Measurements from ENCODE around the gene SLC23A2. TPM values are rescaled to one million over a fixed set of nuclear protein-coding genes. Genes with fewer than 3 reads are reported as not detected.
"Not testable (repeated sequence)": the region's sequence is repeated elsewhere in the genome, so short reads cannot be mapped to it uniquely, and the experiment has no call there.

Gene SLC23A2
- total RNA-seq, 1 experiment from 2014 or later: 14.6 TPM

DNA sequence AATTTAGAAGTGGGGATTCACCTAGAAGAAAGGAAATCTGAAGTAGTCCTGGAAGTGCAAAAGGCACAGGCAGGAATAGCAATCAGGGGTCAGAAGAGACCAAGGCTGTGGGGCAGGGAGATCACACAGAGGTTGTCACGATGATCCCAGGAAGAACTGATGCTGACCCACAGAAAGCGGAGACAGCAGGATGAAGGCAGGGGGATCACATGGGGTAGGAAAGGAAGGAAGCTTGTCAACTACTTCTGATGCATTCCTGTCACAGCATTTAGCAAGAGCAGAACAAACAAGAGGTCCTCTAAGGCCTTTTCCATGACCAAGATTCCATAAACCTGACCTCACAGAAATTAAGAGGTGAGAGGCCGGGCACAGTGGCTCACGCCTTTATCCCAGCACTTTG, 79.1 kb downstream of the SLC23A2 start:
- Histone ChIP-seq H3K27ac (ENCODE audit: low read length) (no peak overlapping the region), H3K36me3 (ENCODE audit: control insufficient read depth, insufficient read depth, low read length) (no peaks in the 10 kb centered on the region), H3K4me1 (ENCODE audit: control insufficient read depth, insufficient read depth, low read length) (no peaks in the 10 kb centered on the region), H3K27me3 (ENCODE audit: control insufficient read depth, insufficient read depth, low read length) (no peaks in the 10 kb centered on the region), H3K4me3 (ENCODE audit: low read depth in 2 of 2, low read length in 2 of 2) (no peak overlapping the region), H3K9me3 (ENCODE audit: control insufficient read depth, insufficient read depth, low read depth, low read length) (no peaks in the 10 kb centered on the region)
- CTCF ChIA-PET: interaction anchor here (0.7 kb wide), 1 partner anchor 33 kb away, joined by 3 read pairs; no protein-coding TSS in a partner anchor
- no TSS peak for BruUV-seq (replicated peaks)
- TF ChIP-seq, protein P1, sequence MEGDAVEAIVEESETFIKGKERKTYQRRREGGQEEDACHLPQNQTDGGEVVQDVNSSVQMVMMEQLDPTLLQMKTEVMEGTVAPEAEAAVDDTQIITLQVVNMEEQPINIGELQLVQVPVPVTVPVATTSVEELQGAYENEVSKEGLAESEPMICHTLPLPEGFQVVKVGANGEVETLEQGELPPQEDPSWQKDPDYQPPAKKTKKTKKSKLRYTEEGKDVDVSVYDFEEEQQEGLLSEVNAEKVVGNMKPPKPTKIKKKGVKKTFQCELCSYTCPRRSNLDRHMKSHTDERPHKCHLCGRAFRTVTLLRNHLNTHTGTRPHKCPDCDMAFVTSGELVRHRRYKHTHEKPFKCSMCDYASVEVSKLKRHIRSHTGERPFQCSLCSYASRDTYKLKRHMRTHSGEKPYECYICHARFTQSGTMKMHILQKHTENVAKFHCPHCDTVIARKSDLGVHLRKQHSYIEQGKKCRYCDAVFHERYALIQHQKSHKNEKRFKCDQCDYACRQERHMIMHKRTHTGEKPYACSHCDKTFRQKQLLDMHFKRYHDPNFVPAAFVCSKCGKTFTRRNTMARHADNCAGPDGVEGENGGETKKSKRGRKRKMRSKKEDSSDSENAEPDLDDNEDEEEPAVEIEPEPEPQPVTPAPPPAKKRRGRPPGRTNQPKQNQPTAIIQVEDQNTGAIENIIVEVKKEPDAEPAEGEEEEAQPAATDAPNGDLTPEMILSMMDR (IDR thresholded peaks at IDR 0.05): no peak
- TF ChIP-seq POLR2AphosphoS5 (IDR thresholded peaks at IDR 0.05; ENCODE audit: low read depth, low read length) (no peak), SIN3A (IDR thresholded peaks at IDR 0.05; ENCODE audit: borderline replicate concordance, insufficient read depth, low read depth, low read length) (no peak), TCF7L2 (IDR thresholded peaks at IDR 0.05; ENCODE audit: low read depth, low read length) (no peak)
- TF ChIP-seq, protein P2, sequence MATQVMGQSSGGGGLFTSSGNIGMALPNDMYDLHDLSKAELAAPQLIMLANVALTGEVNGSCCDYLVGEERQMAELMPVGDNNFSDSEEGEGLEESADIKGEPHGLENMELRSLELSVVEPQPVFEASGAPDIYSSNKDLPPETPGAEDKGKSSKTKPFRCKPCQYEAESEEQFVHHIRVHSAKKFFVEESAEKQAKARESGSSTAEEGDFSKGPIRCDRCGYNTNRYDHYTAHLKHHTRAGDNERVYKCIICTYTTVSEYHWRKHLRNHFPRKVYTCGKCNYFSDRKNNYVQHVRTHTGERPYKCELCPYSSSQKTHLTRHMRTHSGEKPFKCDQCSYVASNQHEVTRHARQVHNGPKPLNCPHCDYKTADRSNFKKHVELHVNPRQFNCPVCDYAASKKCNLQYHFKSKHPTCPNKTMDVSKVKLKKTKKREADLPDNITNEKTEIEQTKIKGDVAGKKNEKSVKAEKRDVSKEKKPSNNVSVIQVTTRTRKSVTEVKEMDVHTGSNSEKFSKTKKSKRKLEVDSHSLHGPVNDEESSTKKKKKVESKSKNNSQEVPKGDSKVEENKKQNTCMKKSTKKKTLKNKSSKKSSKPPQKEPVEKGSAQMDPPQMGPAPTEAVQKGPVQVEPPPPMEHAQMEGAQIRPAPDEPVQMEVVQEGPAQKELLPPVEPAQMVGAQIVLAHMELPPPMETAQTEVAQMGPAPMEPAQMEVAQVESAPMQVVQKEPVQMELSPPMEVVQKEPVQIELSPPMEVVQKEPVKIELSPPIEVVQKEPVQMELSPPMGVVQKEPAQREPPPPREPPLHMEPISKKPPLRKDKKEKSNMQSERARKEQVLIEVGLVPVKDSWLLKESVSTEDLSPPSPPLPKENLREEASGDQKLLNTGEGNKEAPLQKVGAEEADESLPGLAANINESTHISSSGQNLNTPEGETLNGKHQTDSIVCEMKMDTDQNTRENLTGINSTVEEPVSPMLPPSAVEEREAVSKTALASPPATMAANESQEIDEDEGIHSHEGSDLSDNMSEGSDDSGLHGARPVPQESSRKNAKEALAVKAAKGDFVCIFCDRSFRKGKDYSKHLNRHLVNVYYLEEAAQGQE (IDR thresholded peaks at IDR 0.05; ENCODE audit: insufficient read depth in 1 of 2, low read depth in 2 of 2, low read length in 1 of 2): no peak
- intact Hi-C loops (cut with micrococcal nuclease; ENCODE audit: unreplicated experiment) (no loop called here), in situ Hi-C loops (cut with HindIII; ENCODE audit: low pct_unique_long_range_greater_than_20kb, low sequenced_read_pairs) (no loop called here)
- ATAC-seq (no peak), DNase-seq (ENCODE audit: low read depth, low spot score) (no peak)
- POLR2A ChIA-PET: no interaction called here

DNA sequence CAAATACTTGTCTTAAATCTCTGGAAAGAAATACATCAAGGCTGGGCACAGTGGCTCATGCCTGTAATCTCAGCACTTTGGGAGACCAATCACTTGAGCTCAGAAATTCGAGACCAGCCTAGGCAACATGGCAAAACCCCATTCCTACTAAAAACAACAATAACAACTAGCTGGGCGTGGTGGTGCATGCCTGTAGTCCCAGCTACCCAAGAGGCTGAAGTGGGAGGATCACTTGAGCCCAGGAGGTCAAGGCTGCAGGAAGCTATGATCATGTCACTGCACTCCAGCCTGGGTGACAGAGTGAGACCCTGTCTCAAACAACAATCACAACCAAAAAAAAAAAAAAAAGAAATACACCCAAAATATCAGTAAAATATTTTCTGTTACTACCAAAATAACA, 80.0 kb downstream of the SLC23A2 start:
- POLR2A ChIA-PET; intact Hi-C loops (cut with micrococcal nuclease; ENCODE audit: unreplicated experiment); H3K36me3 ChIP-seq (ENCODE audit: control insufficient read depth, insufficient read depth, low read length); CTCF ChIA-PET; in situ Hi-C loops (cut with HindIII; ENCODE audit: low pct_unique_long_range_greater_than_20kb, low sequenced_read_pairs); ATAC-seq; H3K9me3 ChIP-seq (ENCODE audit: control insufficient read depth, insufficient read depth, low read depth, low read length); BruUV-seq (replicated peaks); H3K27ac ChIP-seq (ENCODE audit: low read length); H3K4me1 ChIP-seq (ENCODE audit: control insufficient read depth, insufficient read depth, low read length); H3K27me3 ChIP-seq (ENCODE audit: control insufficient read depth, insufficient read depth, low read length); DNase-seq (ENCODE audit: low read depth, low spot score); H3K4me3 ChIP-seq (ENCODE audit: low read depth in 2 of 2, low read length in 2 of 2): not testable (repeated sequence)

DNA sequence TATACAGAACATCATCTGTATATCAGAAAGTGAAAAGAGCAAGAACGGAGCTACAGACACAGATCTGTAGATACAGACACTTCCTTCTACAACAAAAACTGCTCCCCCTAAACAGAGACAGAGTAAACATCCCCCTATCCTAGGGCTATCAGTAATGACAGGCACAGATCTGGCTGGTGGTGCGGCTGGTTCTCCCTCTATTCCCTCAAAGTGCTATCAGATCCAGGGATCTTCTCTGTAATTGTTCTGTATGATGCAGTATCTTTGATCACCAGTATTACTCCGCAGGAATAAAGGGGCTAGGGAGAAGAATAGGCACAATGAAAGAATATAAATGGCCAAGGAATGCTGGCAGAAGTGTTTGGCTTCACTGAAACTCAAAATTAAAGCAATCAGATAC, 80.7 kb downstream of the SLC23A2 start:
- intact Hi-C loops (cut with micrococcal nuclease; ENCODE audit: unreplicated experiment) (no loop called here), in situ Hi-C loops (cut with HindIII; ENCODE audit: low pct_unique_long_range_greater_than_20kb, low sequenced_read_pairs) (no loop called here)
- no peak overlapping the region for H3K27ac ChIP-seq (ENCODE audit: low read length)
- TF ChIP-seq, protein P2 (IDR thresholded peaks at IDR 0.05; ENCODE audit: insufficient read depth in 1 of 2, low read depth in 2 of 2, low read length in 1 of 2): no peak
- TF ChIP-seq SIN3A (IDR thresholded peaks at IDR 0.05; ENCODE audit: borderline replicate concordance, insufficient read depth, low read depth, low read length) (no peak), TCF7L2 (IDR thresholded peaks at IDR 0.05; ENCODE audit: low read depth, low read length) (no peak), POLR2AphosphoS5 (IDR thresholded peaks at IDR 0.05; ENCODE audit: low read depth, low read length) (no peak)
- TF ChIP-seq, protein P1 (IDR thresholded peaks at IDR 0.05): no peak
- no peaks in the 10 kb centered on the region for H3K36me3 ChIP-seq (ENCODE audit: control insufficient read depth, insufficient read depth, low read length)
- CTCF ChIA-PET: no interaction called here
- no peaks in the 10 kb centered on the region for H3K4me1 ChIP-seq (ENCODE audit: control insufficient read depth, insufficient read depth, low read length)
- DNase-seq (ENCODE audit: low read depth, low spot score): no peak
- BruUV-seq (replicated peaks): no TSS peak
- POLR2A ChIA-PET: no interaction called here
- no peaks in the 10 kb centered on the region for H3K9me3 ChIP-seq (ENCODE audit: control insufficient read depth, insufficient read depth, low read depth, low read length)
- H3K27me3 ChIP-seq (ENCODE audit: control insufficient read depth, insufficient read depth, low read length): no peaks in the 10 kb centered on the region
- no peak for ATAC-seq
- H3K4me3 ChIP-seq (ENCODE audit: low read depth in 2 of 2, low read length in 2 of 2): no peak overlapping the region

Measured in Panc1 (cell line).